HepG2 (cell line): ENCODE measurements around the gene NUP62. TPM values are rescaled to one million over a fixed set of nuclear protein-coding genes. Genes with fewer than 3 reads are reported as not detected.

Experiments
- CREM ChIP-seq, 2 experiments: sonication (generic) in 1 of 2; formaldehyde crosslinking in 1 of 2; IDR thresholded peaks; 2 replicates each; pipeline versions ENCODE4 v1.4.0 to v1.6.1; 2016 to 2020; ENCODE audit warnings: antibody characterized with exemption in 1 of 2, mild to moderate bottlenecking in 1 of 2, missing genetic modification reagents in 1 of 2
- GABPA ChIP-seq, 2 experiments: IDR thresholded peaks; 2 replicates each; pipeline ENCODE4 v1.6.1; 2011 to 2016; ENCODE audit warnings: low read depth in 2 of 2, low read length in 1 of 2, missing biosample characterization in 1 of 2, missing genetic modification characterization in 1 of 2
- GATAD2A ChIP-seq: IDR thresholded peaks from 2 replicates; pipeline ENCODE4 v1.6.1; 2016
- KLF13 ChIP-seq: sonication (generic); formaldehyde crosslinking; IDR thresholded peaks from 2 replicates; pipeline ENCODE4 v1.4.0; 2020; ENCODE audit warnings: mild to moderate bottlenecking, missing genetic modification reagents
- PRPF4 ChIP-seq: fragments of 200-400 bp; formaldehyde crosslinking; IDR thresholded peaks from 2 replicates; pipeline ENCODE4 v1.6.1; 2016; ENCODE audit warnings: low read length, low read depth; ENCODE audit not compliant: poor library complexity, severe bottlenecking
- SIN3A ChIP-seq: IDR thresholded peaks from 2 replicates; pipeline ENCODE4 v1.6.1; 2011; ENCODE audit warnings: low read depth, mild to moderate bottlenecking, control low read depth, low read length, borderline replicate concordance
- SNAPC4 ChIP-seq: sonication (generic); formaldehyde crosslinking; IDR thresholded peaks from 2 replicates; pipeline ENCODE4 v1.4.0; 2020; ENCODE audit warnings: mild to moderate bottlenecking, missing genetic modification reagents
- YY1 ChIP-seq: IDR thresholded peaks from 2 replicates; pipeline ENCODE4 v1.6.1; 2011; ENCODE audit warnings: low read length, low read depth, moderate library complexity, mild to moderate bottlenecking; ENCODE audit not compliant: insufficient read depth, insufficient replicate concordance
- ZC3H13 ChIP-seq: sonication (generic); formaldehyde crosslinking; IDR thresholded peaks from 2 replicates; pipeline ENCODE4 v1.8.1; 2023; ENCODE audit warnings: mild to moderate bottlenecking, missing genetic modification reagents, moderate library complexity
- ZFP36L1 ChIP-seq: sonication (generic); formaldehyde crosslinking; IDR thresholded peaks from 2 replicates; pipeline ENCODE4 v1.8.0; 2022; ENCODE audit warnings: mild to moderate bottlenecking, missing genetic modification reagents, moderate library complexity
- ZNF138 ChIP-seq: sonication (generic); formaldehyde crosslinking; IDR thresholded peaks from 2 replicates; pipeline ENCODE4 v1.5.0; 2020; ENCODE audit warnings: mild to moderate bottlenecking, low read depth, missing genetic modification reagents
- ZNF562 ChIP-seq: sonication (generic); formaldehyde crosslinking; IDR thresholded peaks from 2 replicates; pipeline ENCODE4 v1.8.0; 2022; ENCODE audit warnings: missing genetic modification reagents, borderline replicate concordance
- ZNF569 ChIP-seq: sonication (generic); formaldehyde crosslinking; IDR thresholded peaks from 2 replicates; pipeline ENCODE4 v1.5.0; 2020; ENCODE audit warnings: mild to moderate bottlenecking, missing genetic modification reagents, moderate library complexity, borderline replicate concordance
- ZNF768 ChIP-seq: sonication (generic); formaldehyde crosslinking; IDR thresholded peaks from 2 replicates; pipeline ENCODE4 v1.4.0; 2020; ENCODE audit warnings: missing genetic modification reagents
- ZNF879 ChIP-seq: sonication (generic); formaldehyde crosslinking; IDR thresholded peaks from 2 replicates; pipeline ENCODE4 v1.8.1; 2023; ENCODE audit warnings: missing genetic modification reagents
- ZSCAN22 ChIP-seq: sonication (generic); formaldehyde crosslinking; IDR thresholded peaks from 2 replicates; pipeline ENCODE4 v1.4.0; 2020; ENCODE audit warnings: mild to moderate bottlenecking, missing genetic modification reagents
- polyA plus RNA-seq, 8 experiments: library from polyadenylated mRNA; depleted of rRNA in 3 of 8; stranded (reverse) in 7 of 8; unstranded in 1 of 8; fragments of >200 nt; fragmentation: Illumina TruSeq in 4 of 8; extraction: Trizol in 4 of 8; gene quantifications; 2 replicates each; pipeline versions ENCODE4 v1.2.1 to v1.2.3, GENCODE V29; 2011 to 2016; ENCODE audit warnings: low read depth in 4 of 8, missing spikeins in 1 of 8, mixed read lengths in 1 of 8; ENCODE audit not compliant: insufficient read depth in 1 of 8
- total RNA-seq, 5 experiments: library from RNA; depleted of rRNA; stranded (reverse); fragments of >200 nt; fragmentation: Illumina TruSeq; extraction: Trizol; gene quantifications; 2 replicates each; pipeline ENCODE4 v1.2.3, GENCODE V29; 2016; ENCODE audit warnings: low read depth in 1 of 5
- TF ChIP-seq, protein P1 (sequence below): sonication (generic); formaldehyde crosslinking; IDR thresholded peaks from 2 replicates; pipeline ENCODE4 v1.8.1; 2023; ENCODE audit warnings: mild to moderate bottlenecking, missing genetic modification reagents
- TF ChIP-seq, protein P2 (sequence below): sonication (generic); formaldehyde crosslinking; IDR thresholded peaks from 2 replicates; pipeline ENCODE4 v1.4.0; 2020; ENCODE audit warnings: missing genetic modification reagents

Gene NUP62
- total and polyA plus RNA-seq, 2 of the 13 experiments (the other 11 are each of a cell fraction or from before 2014, with no cell fraction given) = 16.5 to 41.5 TPM

DNA sequence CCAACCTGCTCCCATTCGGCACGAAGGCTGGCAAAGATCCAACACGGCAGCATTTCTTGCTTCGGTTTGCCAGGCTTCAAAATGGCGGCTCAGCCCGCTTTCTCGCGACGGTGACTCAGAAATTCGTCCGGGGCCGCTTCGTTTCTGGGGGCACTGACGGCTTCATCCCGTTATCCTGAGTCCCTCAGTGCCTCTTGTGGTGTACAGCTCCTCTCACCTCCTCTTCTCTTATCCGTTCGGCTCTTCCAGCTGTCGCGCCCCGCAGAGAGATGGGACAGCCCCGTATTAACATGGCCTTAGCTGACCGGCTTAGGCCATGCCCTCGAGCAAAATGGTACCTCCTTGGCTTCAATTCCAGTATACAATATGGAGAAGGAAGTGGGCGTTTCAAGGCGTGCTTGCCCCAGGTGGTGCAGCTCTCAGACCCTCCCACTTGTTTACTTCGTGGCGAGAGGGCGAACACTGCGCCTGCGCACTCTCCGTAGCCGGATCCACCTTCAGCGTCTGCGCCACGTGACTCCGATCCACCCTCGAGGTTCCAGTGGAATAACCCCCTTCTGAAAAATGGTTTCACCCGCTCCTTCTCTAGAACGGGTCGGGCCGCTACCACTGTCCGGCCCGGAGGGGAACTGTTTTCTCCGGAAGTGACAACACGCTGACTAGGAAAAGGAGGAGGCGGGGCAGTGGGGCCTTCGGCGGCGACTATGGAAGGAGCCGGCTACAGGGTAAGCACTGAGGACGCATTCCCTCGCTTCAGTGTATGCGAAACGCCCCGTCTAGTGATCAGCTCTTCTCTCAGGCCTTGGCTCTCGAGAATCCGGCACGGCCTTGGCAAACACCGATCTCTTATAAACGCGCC is 52.1 kb downstream of the NUP62 start, which contains the start of the genes AKT1S1 and TBC1D17 (continued):
- TF ChIP-seq SNAPC4 (CRISPR knock-in tag) (peak; percentile 92), CREM (IDR thresholded peaks at IDR 0.05) (peak; percentile 95), CREM (CRISPR knock-in tag; IDR thresholded peaks at IDR 0.05) (peak; percentile 66; the same call in 1 of the 2 replicates), ZFP36L1 (CRISPR knock-in tag) (no peak), SIN3A (no peak; the same call in 1 of the 2 replicates), ZSCAN22 (no peak), KLF13 (CRISPR knock-in tag) (no peak), ZNF562 (CRISPR knock-in tag) (no peak), PRPF4 (no peak), ZC3H13 (CRISPR knock-in tag) (no peak), YY1 (peak; percentile 94), ZNF879 (CRISPR knock-in tag) (no peak), GABPA (IDR thresholded peaks at IDR 0.05; ENCODE audit: low read depth, low read length) (peak; percentile 64), GABPA (CRISPR knock-in tag; IDR thresholded peaks at IDR 0.05; ENCODE audit: low read depth) (peak; percentile 96), ZNF138 (0 out of 2 replicates have a peak, but pooled peaks have one; percentile 76), ZNF768 (CRISPR knock-in tag) (no peak), ZNF569 (CRISPR knock-in tag) (peak; percentile 39; the same call in 1 of the 2 replicates), GATAD2A (CRISPR knock-in tag) (no peak)
- TF ChIP-seq, protein P1, sequence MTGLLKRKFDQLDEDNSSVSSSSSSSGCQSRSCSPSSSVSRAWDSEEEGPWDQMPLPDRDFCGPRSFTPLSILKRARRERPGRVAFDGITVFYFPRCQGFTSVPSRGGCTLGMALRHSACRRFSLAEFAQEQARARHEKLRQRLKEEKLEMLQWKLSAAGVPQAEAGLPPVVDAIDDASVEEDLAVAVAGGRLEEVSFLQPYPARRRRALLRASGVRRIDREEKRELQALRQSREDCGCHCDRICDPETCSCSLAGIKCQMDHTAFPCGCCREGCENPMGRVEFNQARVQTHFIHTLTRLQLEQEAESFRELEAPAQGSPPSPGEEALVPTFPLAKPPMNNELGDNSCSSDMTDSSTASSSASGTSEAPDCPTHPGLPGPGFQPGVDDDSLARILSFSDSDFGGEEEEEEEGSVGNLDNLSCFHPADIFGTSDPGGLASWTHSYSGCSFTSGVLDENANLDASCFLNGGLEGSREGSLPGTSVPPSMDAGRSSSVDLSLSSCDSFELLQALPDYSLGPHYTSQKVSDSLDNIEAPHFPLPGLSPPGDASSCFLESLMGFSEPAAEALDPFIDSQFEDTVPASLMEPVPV (CRISPR knock-in tag) = no peak
- TF ChIP-seq, protein P2, sequence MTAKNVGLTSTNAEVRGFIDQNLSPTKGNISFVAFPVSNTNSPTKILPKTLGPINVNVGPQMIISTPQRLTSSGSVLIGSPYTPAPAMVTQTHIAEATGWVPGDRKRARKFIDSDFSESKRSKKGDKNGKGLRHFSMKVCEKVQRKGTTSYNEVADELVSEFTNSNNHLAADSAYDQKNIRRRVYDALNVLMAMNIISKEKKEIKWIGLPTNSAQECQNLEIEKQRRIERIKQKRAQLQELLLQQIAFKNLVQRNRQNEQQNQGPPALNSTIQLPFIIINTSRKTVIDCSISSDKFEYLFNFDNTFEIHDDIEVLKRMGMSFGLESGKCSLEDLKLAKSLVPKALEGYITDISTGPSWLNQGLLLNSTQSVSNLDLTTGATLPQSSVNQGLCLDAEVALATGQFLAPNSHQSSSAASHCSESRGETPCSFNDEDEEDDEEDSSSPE (CRISPR knock-in tag) = no peak
